ENCODE measurements around the gene DSCAML1. TPM values are rescaled to one million over a fixed set of nuclear protein-coding genes. Genes with fewer than 3 reads are reported as not detected.
A peak's percentile ranks its signal among the peaks of the same experiment; 100 is the strongest.

DSCAML1 gene
- total RNA-seq, 1 donor from 2014 or later, result not detected

DNA sequence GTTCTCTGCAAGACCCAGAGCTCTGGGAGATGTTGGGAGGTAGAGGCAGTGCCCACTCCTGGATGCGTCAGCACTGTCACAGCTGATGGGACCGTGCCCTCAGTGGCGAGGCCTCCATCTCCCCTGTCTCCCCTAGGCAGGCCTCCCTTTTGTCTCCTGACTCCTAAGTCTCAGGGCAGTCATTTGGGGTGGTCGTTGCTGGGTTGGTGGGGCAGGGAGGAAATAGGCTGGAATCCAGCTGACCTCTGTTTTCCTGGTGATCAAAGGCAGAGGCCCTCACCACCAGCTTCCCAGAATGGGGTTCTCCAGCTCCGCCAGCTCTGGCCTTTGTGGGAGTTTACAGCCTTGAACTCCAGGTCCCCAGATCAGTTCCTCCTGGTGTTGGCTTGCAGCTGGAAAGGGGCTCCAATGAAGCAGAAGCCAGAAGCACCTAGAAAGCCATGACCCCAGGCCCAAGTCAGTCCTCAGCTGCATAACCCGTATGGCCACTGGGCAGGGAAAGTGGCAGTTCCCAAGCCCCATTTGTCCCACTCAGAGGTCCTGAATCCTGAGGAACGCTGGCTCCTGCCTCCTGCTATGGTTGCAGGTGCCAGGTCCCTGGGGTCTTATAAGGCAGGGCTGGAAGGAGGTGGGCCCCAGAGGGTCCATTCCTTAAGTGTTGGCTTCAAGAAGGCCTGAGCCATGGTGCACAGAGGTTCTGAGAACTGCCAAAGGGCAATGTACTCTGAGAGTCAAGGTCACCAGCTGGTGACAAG is 34.8 kb upstream of the DSCAML1 start:
- DNase-seq (ENCODE audit: low read depth, low spot score), result no peak

DNA sequence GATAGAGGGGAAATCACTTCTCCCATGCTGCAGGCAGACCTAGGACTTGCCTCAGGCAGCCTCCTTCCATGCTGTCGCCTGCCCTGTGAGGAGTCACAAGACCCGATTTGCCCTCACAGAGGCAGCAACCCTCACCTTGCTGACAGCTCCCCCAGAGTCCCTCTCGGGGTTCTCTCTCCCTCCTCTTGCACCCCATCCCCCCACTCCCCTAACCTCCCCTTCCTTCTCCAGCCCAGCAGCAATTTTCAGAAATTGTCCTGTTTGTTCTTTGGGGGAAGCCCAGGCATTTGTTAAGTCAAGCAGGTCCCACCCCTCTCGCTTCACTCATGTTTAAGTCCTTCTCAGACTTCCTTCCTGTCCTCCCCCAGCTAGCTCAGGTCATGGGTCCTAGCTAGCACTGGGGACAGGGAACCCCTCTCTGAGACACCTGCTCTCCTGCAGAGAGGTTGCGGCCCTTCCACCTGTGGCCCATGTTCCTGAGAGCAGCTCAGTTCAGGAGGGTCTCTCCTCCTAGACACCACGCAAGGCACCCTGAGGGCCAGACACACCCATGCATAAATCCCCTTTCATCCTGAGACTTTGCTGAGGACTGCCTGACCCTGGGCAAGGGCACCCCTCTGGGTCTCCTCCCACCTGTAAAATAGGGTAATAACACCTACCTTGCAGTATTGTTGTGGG is 33.8 kb upstream of the DSCAML1 start:
- DNase-seq (ENCODE audit: low read depth, low spot score), result no peak

DNA sequence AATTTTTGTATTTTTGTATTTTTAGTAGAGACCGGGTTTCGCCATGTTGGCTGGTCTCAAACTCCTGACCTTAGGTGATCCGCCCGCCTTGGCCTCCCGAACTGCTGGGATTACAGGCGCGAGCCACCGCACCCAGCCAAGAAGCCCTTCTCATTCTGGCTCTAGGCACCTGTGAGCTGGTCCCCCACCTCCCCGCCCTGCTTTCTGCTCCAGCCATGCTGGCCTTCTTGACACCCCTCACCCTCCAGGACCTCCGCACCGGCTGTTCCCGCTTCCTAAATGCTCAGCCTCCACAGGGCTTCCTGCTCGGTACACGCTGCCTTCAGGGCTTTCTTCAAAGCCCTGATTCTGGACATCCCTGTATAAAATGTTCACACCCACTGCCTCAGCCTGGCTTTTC is 33.1 kb upstream of the DSCAML1 start:
- DNase-seq (ENCODE audit: low read depth, low spot score), result no peak

DNA sequence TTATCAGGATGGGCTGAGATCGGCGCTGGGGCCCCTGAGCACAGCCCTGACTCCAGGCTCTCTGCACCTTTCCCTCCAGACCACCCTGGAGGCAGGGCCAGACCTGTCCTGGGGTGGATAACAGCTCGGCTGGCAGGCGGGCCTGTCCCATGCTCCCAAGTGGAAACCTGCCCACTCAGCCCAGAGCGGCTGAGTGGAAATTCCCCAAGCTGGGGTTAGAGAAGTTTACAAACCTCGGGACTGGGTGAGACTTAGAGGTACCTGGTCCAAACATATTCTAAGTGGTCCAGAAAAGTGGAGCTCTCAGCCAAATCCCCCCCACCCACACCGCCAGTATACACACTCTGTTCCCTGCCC is 32.3 kb upstream of the DSCAML1 start:
- no peak for DNase-seq (ENCODE audit: low read depth, low spot score)

DNA sequence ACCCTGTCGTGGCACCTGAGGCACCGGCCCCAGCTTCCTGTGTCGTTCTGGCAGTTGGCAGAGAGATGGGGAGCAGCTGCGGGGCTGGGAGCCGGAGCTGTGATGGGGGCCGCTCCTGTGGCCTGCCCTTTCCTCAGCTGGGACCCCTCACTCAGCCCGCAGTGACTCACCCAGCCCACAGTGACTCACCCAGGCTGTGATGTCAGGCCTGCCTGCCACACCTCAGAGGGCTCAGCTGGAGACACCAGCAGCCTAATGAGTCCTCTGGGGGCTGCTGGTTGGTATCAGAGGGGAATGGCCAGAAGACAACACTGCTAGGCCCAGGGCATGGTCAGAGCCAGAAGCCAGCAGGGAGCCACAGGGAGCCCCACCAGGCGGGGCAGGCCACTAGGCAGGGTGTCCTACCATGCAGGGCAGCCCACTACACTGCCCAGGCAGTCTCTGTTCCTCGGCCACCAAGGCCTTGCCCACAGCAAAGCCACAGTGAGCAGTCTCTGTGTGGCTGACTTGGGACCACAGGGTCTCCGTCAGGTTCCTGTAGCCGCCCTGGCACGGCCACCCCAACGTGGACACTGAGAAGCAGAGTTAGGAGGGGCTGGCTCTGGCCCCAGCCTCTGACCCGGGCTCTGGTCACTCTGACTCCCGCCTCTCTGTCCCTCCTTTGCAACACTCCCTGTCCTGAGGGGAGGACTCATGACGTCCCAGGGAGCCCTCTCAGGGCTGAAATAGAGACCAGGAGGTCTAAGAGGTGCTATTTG is 31.8 kb upstream of the DSCAML1 start:
- no peak for DNase-seq (ENCODE audit: low read depth, low spot score)

DNA sequence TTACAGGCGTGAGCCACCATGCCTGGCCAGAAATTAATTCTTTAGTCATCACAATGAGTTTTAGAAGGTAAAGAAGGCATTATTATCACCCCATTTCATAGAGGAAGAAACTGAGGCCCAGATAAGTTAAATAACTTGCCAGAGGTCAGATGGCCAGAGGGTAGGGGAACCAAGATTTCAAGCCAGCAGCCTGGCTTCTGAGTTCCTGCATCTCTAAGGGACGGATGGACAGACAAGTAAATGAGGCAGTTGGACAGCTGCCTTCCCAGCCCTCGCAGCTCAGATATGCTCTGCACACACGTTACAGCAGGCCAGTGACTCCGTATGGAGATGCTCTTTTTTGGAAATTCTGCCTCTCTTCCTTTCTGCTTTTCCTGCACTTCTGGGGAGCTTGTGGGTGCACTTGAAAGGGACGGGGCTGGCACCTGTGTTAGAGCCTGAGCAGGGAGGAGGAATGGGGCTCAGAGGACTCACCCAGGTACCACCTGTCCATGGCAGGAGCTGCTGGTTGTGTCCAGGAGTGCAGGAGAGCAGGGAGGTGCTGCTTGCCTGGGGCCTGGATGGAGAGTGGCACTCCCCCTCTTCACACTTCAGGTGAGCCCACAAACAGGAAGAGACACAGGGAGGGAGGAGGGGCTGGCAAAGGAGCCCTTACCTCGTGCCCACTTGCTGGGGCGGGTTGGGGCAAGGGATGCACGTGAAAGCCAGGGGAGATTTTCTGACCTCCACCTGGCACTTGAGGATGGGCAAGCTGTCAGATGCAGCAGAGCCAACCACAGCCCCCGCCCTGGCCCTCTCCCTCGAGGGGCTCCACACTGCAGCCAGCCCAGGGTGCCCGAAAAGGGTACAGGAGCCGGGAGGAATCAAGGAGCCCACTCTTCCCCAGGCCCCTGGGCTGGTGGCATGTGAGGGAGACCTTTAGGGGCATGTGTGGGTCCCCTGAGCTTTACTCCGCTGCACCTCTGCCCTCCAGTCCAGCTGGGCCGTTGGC is 30.8 kb upstream of the DSCAML1 start:
- no peak for DNase-seq (ENCODE audit: low read depth, low spot score)

DNA sequence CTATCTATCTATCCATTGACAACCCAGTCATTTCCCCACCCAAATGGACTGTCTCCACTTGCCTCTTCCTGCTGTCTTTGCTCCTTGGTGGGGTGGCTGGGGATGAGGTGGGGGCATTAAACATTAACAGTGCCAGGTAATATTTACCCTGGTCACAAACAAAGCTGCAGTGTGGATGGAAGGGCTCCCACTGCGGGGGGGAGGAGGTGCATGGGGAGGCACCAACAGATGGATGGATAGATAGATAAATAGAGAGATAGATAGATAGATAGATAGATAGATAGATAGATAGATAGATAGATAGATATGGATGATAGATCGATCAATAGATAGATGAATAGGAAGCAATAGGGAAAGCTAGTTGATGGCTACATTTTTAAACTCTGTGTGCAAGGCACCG is 29.8 kb upstream of the DSCAML1 start:
- DNase-seq (ENCODE audit: low read depth, low spot score), result no peak

DNA sequence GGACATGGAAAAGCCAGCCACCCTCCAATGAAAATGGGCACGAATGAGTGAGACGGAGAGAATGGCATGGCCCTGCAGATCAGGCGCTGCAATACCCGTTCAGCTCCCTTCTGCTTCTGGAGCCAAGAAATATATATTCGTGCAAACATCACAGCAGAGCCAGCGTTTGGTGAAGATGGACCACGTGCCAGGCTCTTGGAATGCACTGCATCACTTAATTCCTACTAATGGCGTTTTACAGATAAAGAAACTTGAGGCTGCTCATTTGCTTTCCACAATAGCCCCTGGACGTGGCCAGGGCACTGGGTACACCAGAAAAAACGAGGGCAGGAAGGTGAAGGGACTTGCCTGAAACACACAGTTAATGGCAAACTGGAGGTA is 29.2 kb upstream of the DSCAML1 start:
- no peak for DNase-seq (ENCODE audit: low read depth, low spot score)

DNA sequence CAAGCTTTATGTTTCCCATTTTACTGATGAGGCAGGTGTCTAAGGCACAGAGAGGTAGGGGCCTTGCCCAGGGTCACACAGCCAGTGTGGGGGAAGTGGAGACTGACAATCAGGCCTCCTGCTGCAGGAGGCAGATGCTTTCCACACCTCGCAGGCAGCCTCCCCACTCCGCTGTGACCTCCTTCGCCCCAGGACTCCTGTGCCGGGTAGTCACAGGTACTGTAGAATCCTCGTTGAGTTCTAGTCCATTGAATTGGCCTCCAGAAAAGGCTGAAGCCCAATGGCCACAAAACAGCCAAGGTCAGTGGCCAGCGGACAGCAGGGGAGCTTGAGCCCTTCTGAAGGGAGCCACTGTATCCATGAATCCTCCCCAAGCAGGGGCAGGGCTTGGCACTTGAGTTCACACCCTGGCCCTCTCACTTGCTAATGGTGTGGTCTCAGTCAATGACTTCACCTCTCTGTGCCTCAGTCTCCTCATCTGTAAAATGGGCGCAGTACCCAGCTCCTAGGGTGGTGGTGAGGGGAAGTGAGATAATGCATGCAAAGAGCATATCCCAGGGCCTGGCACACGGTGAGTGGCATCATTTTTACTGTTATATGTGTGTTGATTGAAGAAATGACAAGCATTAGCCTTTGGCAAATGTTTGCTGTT is 28.6 kb upstream of the DSCAML1 start:
- no peak for DNase-seq (ENCODE audit: low read depth, low spot score)

DNA sequence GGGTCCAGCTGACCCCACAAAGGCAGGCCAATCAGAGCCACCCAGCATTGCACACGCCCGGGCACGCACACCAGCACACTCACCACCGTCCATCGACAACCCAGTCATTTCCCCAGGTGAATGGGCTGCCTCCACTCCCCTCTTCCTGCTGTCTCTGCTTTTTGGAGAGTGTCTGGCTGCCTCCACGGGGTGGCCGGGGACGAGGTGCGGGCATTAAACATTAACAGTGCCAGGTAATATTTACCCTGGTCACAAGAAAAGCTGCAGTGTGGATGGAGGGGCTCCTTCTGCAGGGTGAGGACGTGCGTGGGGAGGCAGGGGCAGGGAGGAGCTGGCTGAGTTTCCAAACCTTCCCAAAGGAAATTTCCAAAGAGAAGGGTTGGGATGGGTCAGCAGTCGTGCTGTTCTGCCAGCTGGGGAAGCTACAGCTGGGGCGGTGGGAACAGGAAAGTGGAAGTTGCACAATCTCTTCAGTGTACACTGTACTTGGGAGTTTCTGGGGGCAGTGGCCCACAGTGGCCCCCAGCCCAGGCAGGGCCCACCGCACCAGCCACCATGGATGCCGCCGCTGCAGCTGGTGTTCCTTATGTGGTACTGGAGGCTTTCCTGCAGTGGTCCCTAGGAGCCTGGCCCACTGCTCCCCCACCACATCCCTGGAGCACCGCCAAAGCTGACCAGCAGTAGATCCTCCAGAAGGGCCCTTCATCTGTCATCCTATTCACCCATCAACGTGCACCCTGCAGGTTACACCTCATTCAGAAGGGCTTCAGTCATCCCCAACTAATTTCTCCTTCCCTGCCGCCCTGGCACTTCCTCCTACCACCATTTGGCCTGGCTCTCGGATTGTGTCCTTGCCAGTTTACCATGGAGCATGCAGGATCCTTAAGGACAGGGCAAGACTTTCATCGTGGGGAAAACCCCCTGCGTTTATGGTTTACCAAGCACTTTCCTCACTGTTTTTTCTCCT is 27.8 kb upstream of the DSCAML1 start, which contains the start of gene FXYD2:
FXYD2 (minus strand) TSS at position 174 of the 967 bp plus-strand sequence; CDS start at position 108, 66 bp downstream.
- no peak for DNase-seq (ENCODE audit: low read depth, low spot score)

DNA sequence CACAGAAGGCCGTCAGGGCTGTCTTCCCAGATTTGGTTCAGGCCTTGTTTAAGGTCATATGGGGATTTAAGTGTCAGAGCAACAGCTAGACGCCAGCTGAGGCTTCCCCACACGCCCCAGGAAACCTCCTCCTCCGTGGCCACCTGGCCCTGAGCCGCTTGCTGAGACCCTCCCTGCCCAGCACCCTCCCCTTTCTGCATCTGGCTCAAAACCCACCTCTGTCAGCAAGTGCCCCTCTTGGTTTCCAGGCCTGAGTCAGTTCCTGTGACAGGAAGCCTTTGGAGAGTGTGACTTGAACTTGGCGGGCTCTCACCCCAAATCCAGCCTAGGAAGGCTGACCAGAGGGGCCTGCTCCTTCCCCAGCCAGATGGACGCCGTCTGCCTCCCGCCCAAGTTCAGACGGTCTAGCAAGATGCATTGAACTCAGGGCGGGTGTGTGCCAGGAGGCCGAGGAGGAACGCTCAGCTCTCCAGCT is 27.0 kb upstream of the DSCAML1 start:
- peak; percentile 67 for DNase-seq (ENCODE audit: low read depth, low spot score)

DNA sequence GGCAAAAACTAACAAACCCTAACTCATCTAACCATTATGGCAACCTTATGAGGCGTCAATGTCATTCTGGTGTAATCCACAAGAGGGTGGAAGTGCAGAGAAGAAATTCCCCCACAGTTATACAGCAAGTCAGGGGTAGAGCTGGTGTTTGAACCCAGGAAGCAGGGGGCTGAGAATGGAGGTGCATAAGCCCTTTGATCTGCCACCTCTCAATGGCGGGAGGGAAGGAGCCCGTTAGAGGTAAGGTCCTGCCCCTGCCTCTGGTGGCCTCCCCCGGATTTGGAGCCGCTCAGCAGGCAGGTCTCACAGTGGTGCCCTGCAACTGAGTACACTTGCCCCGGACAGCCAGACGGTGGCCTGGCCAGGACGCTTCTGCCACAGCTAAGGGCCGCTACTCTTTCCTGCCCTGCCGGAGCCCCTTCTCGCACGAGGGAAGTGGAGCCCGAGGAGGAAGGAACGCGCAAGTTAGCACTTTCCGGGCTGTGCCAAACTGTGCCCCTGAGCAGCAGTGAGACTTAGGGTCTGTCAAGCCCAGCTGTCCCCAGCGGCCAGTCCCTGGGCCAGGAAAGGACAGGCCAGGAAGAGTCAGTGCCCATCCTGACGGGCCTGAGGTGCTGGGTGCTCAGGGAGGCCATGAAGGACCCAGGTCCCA is 26.4 kb upstream of the DSCAML1 start:
- no peak for DNase-seq (ENCODE audit: low read depth, low spot score)

DNA sequence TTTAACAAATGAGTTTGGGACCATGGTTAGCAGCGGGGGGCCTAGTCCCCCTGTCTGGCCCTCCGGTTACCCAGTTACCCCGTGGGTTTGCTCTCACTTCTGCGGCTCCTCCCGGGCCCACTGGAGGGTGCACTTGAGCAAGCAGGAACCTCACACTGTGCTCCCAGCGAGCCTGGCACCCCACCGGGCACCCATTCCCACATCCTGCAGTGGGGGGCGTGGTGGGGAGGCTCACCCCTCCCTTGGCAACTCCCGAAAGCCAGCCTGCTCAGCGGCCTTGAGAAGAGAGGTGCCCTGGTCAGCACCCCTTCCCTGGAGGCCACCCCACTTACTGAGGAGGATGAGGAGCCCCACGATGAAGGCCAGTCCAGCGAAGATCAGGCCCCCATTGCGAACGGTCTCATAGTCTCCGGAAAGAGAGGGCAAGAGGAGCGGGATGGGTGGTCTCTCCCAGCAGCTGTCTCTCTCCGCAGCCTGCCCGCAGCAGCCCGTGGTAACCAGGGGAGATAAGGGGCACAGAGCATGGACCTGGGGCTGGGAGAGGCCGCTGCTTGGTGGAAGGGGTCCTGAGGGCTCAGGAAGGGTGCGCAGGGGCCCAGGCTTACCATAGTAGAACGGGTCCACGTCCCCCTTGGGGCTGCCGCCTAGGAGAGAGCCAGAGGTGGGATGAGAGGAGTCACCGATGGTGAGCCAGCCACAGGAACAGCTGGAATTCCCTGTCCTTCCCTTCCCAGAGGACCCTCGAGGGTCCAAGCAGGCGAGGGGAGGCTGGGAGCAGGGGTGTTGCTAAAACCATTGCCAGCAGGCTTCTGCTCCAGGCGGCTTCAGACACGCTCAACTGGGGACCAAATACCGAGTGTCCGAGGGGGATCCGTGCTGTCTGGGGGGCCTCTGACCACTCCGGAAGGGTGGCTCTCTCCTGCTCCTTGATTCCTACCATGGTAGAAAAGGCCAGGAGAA is 25.3 kb upstream of the DSCAML1 start:
- no peak for DNase-seq (ENCODE audit: low read depth, low spot score)

DNA sequence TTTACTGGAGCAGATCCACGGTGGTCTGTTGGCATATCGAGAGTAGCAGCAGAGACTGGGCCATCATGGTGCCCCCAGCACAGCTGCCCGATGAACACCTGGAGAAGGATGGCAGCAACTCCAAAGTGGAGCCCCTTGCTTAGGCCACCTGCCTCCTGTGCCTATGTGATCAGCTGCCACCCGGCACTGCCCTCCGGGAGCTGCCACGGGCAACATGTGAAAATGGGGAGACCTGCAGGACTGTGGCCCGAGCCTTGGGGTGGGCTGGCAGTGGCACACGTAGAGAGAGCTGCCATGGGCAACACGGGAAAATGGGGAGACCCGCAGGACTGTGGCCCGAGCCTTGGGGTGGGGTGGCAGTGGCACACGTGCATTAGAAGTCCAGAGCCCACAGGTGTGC is 24.4 kb upstream of the DSCAML1 start:
- DNase-seq (ENCODE audit: low read depth, low spot score), result no peak

DNA sequence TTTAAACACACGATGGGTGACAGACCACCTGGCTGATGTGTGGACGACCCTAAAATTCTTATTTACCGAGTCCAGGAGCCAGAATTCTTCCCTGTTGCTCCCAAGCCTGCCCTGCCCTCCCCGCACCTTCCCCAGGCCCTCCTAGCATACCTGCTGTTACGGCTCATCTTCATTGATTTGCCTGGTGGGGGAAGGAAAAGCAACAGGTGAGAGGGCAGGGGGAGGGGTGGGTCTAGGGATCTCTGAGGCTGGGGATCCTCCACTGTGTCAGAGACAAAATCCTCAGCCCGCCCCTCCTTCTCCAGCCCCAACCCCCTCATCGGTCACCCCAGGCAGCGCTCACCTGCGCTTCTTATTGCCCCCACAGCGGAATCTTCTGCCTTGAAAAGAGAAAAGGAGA is 23.5 kb upstream of the DSCAML1 start:
- no peak for DNase-seq (ENCODE audit: low read depth, low spot score)

DNA sequence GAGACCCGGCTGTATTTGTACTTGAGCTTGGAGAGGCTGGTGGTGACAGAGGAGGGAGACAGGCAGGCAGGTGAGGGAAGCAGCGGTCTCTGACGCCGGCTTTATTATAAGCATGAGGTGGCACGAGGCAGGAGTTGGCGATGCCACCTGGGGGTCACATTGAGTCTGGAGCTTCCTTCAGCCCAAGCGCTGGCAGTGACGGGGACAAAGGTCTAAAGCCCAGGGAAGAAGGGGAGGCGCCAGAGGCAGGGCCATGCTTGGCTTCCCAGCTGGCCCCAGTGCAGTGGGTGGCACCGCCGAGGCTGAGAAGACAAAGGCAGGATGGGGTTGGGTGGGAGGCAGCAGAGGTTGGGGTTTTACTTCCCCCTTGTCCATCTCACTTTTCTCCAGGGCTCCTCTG is 23.1 kb upstream of the DSCAML1 start:
- DNase-seq (ENCODE audit: low read depth, low spot score), result no peak
